HL-60 (cell line): ENCODE results near the gene ANKRD31.

Source experiments
- DNase-seq, 2 experiments: peaks; one replicate each; pipeline ENCODE4 v3.0.0-alpha.2; 2010 to 2020; ENCODE audit warnings: low read depth in 1 of 2, low spot score in 1 of 2
- H3K27ac ChIP-seq: fragments of 250-450 bp; sonication (Bioruptor Pico); replicated peaks from 2 replicates; pipeline ENCODE4 v1.5.1; 2020; ENCODE audit warnings: mild to moderate bottlenecking, moderate library complexity
- H3K27me3 ChIP-seq: fragments of 250-450 bp; sonication (Bioruptor Pico); 2 replicates; pipeline ENCODE4 v1.5.1; 2021; ENCODE audit warnings: mild to moderate bottlenecking, moderate library complexity; ENCODE audit not compliant: insufficient read depth, poor library complexity, severe bottlenecking
- H3K4me3 ChIP-seq: replicated peaks from 2 replicates; pipeline ENCODE4 v1.5.1; 2011; ENCODE audit warnings: mild to moderate bottlenecking, control low read depth, low read length; ENCODE audit not compliant: insufficient read depth
- CTCF ChIP-seq: IDR thresholded peaks from one replicate; pipeline ENCODE4 v1.5.1; 2011; ENCODE audit warnings: low read length, control low read depth, inconsistent platforms; ENCODE audit not compliant: insufficient read depth
- GABPA ChIP-seq: IDR thresholded peaks from 2 replicates; pipeline ENCODE4 v1.6.1; 2012; ENCODE audit warnings: low read depth
- POLR2AphosphoS5 ChIP-seq: IDR thresholded peaks from 2 replicates; pipeline ENCODE4 v1.6.1; 2012; ENCODE audit warnings: low read depth
- REST ChIP-seq: IDR thresholded peaks from 2 replicates; pipeline ENCODE4 v1.6.1; 2012; ENCODE audit warnings: low read depth; ENCODE audit not compliant: insufficient replicate concordance
- SPI1 ChIP-seq: IDR thresholded peaks from 2 replicates; pipeline ENCODE4 v1.6.1; 2012; ENCODE audit warnings: low read depth, mild to moderate bottlenecking, borderline replicate concordance

Gene ANKRD31

GRCh38 chr5:75042522-75042921 is 194.2 kb downstream of the ANKRD31 start:
- Histone ChIP-seq H3K4me3 (no peak overlapping the region), H3K27ac (no peak overlapping the region), H3K27me3 (no peaks in the 10 kb centered on the region)
- TF ChIP-seq CTCF: no peak
- DNase-seq: no peak

GRCh38 chr5:75040973-75041372 is 195.7 kb downstream of the ANKRD31 start:
- no peak for DNase-seq
- no peaks in the 10 kb centered on the region for H3K27me3 ChIP-seq
- no peak for TF ChIP-seq REST
- TF ChIP-seq GABPA: no peak
- no peak for TF ChIP-seq POLR2AphosphoS5
- no peak for TF ChIP-seq SPI1
- no peak for TF ChIP-seq CTCF

GRCh38 chr5:75037106-75037505 is 199.6 kb downstream of the ANKRD31 start:
- DNase-seq: no peak
- Histone ChIP-seq H3K27ac (no peak overlapping the region), H3K4me3 (no peak overlapping the region), H3K27me3 (no peaks in the 10 kb centered on the region)
- TF ChIP-seq GABPA (no peak), CTCF (no peak), REST (no peak)

More at GRCh38 chr5:75040973-75041372, 195.7 kb downstream of the ANKRD31 start:
- H3K27ac ChIP-seq: no peak overlapping the region
- H3K4me3 ChIP-seq: no peak overlapping the region

- no peaks in the 10 kb centered on the region for H3K27me3 ChIP-seq
- H3K4me3 ChIP-seq: no peak overlapping the region
- no peak for TF ChIP-seq CTCF
- no peak for TF ChIP-seq POLR2AphosphoS5
- TF ChIP-seq SPI1: no peak
- TF ChIP-seq REST: no peak
- no peak for TF ChIP-seq GABPA
- DNase-seq: no peak
- H3K27ac ChIP-seq: no peak overlapping the region
Observed at GRCh38 chr5:75034137-75034739, 202.4 kb downstream of the ANKRD31 start.
